Vagina (tissue), 2 donors: Measurements from ENCODE around the gene NLRP3.

Experiments used
- POLR2A ChIP-seq, 2 donors: fragments of 450-650 bp; IDR thresholded peaks; one replicate each; pipeline ENCODE4 v1.6.1; 2017; ENCODE audit warnings: antibody characterized with exemption in 2 of 2, mild to moderate bottlenecking in 2 of 2, moderate library complexity in 2 of 2
- TF ChIP-seq, protein P1 (sequence below), 3 experiments: fragments of 450-650 bp in 2 of 3; fragments of 200-600 bp in 1 of 3; sonication (generic) in 1 of 3; IDR thresholded peaks; one replicate each; pipeline ENCODE4 v1.5.1; 2017 to 2019; ENCODE audit warnings: antibody characterized with exemption in 3 of 3, mild to moderate bottlenecking in 2 of 3, moderate library complexity in 2 of 3

DNA sequence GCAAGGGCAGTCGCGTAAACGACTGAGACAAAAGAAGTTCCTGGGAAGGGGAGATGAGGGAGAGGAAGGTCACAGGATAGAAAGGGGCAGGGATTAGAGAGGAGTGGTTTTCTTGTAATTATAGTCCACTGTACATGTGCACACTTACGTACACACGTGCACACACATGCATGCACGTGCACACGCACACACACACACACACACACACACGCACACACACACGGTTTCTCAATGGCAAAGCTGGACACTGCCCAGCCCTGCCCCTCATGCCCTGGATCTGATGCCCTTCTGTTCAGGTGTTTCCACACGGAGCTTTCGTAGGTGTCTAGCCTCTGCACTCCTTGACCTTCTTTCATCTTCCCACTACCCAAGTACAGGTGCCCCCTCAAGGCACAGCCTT lies 38.0 kb downstream of the NLRP3 start:
- no peak for TF ChIP-seq POLR2A (IDR thresholded peaks at IDR 0.05)
- TF ChIP-seq, protein P1, sequence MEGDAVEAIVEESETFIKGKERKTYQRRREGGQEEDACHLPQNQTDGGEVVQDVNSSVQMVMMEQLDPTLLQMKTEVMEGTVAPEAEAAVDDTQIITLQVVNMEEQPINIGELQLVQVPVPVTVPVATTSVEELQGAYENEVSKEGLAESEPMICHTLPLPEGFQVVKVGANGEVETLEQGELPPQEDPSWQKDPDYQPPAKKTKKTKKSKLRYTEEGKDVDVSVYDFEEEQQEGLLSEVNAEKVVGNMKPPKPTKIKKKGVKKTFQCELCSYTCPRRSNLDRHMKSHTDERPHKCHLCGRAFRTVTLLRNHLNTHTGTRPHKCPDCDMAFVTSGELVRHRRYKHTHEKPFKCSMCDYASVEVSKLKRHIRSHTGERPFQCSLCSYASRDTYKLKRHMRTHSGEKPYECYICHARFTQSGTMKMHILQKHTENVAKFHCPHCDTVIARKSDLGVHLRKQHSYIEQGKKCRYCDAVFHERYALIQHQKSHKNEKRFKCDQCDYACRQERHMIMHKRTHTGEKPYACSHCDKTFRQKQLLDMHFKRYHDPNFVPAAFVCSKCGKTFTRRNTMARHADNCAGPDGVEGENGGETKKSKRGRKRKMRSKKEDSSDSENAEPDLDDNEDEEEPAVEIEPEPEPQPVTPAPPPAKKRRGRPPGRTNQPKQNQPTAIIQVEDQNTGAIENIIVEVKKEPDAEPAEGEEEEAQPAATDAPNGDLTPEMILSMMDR (IDR thresholded peaks at IDR 0.05) = no peak
